DND-41 (cell line): ENCODE data around the gene C10orf62.

Source experiments
- ATAC-seq: fragments of 200-7000 bp; cut with Tn5 transposase; 3 replicates; pipeline ENCODE4 v1.9.1; 2021; ENCODE audit warnings: low read depth; ENCODE audit not compliant: insufficient read depth
- DNase-seq: peaks from one replicate; pipeline ENCODE4 v3.0.0-alpha.2; 2020
- H2AFZ ChIP-seq: 2 replicates; pipeline ENCODE4 v1.6.0; 2012; ENCODE audit warnings: low read depth, low read length
- H3K27ac ChIP-seq: 2 replicates; pipeline ENCODE4 v1.5.1; 2012; ENCODE audit warnings: low read length, inconsistent platforms
- H3K27me3 ChIP-seq: fragments of 200-600 bp; sonication (generic); 2 replicates; pipeline ENCODE4 v1.6.0; 2012; ENCODE audit warnings: low read length, mild to moderate bottlenecking, inconsistent platforms; ENCODE audit not compliant: insufficient read depth, poor library complexity
- H3K36me3 ChIP-seq: 2 replicates; pipeline ENCODE4 v1.5.1; 2012; ENCODE audit warnings: low read length, inconsistent platforms; ENCODE audit not compliant: insufficient read depth
- H3K4me1 ChIP-seq: 2 replicates; pipeline ENCODE4 v1.5.1; 2012; ENCODE audit warnings: mild to moderate bottlenecking, low read length; ENCODE audit not compliant: insufficient read depth
- H3K4me2 ChIP-seq: 2 replicates; pipeline ENCODE4 v1.6.0; 2012; ENCODE audit warnings: mild to moderate bottlenecking, moderate library complexity, low read length, inconsistent platforms; ENCODE audit not compliant: insufficient read depth
- H3K4me3 ChIP-seq, 2 experiments: fragments of 200-600 bp in 1 of 2; shearing (Covaris generic) in 1 of 2; 2 replicates each; pipeline ENCODE4 v1.5.1; 2012 to 2016; ENCODE audit warnings: inconsistent platforms in 2 of 2, low read length in 2 of 2, mild to moderate bottlenecking in 2 of 2, low read depth in 1 of 2, moderate library complexity in 1 of 2
- H3K79me2 ChIP-seq: 2 replicates; pipeline ENCODE4 v1.6.0; 2012; ENCODE audit warnings: low read length, inconsistent platforms; ENCODE audit not compliant: insufficient read depth
- H3K9ac ChIP-seq: 2 replicates; pipeline ENCODE4 v1.6.0; 2012; ENCODE audit warnings: low read depth, mild to moderate bottlenecking, inconsistent platforms, low read length, moderate library complexity
- H3K9me3 ChIP-seq: 2 replicates; pipeline ENCODE4 v1.5.1; 2012; ENCODE audit warnings: low read length, moderate library complexity, mild to moderate bottlenecking, inconsistent platforms; ENCODE audit not compliant: insufficient read depth, severe bottlenecking
- H4K20me1 ChIP-seq: 2 replicates; pipeline ENCODE4 v1.6.0; 2012; ENCODE audit warnings: low read length; ENCODE audit not compliant: insufficient read depth
- CTCF ChIP-seq: IDR thresholded peaks from 2 replicates; pipeline ENCODE4 v1.5.1; 2012; ENCODE audit warnings: borderline replicate concordance, low read length, moderate library complexity, mild to moderate bottlenecking; ENCODE audit not compliant: poor library complexity, severe bottlenecking; ENCODE audit errors: extremely low read depth
- EZH2 ChIP-seq: IDR thresholded peaks from 3 replicates; pipeline ENCODE4 v1.6.1; 2012; ENCODE audit warnings: borderline replicate concordance, low read depth, mild to moderate bottlenecking, moderate library complexity, low read length, inconsistent platforms; ENCODE audit not compliant: severe bottlenecking

The C10orf62 gene

GRCh38 chr10:97623277-97623676 lies 33.8 kb downstream of the C10orf62 start:
- no peaks in the 10 kb centered on the region for H3K36me3 ChIP-seq
- H3K9ac ChIP-seq, result no peak overlapping the region
- no peak overlapping the region for H3K4me3 ChIP-seq
- DNase-seq (no peak), ATAC-seq (no peak)
- no peaks in the 10 kb centered on the region for H4K20me1 ChIP-seq
- H2AFZ ChIP-seq, result no peak overlapping the region
- H3K4me2 ChIP-seq, result no peak overlapping the region
- H3K27me3 ChIP-seq, result peaks cover 2% of the 10 kb centered on the region
- H3K27ac ChIP-seq, result no peak overlapping the region
- H3K9me3 ChIP-seq, result no peaks in the 10 kb centered on the region
- no peaks in the 10 kb centered on the region for H3K4me1 ChIP-seq
- TF ChIP-seq EZH2 (no peak), CTCF (no peak)
- no peaks in the 10 kb centered on the region for H3K79me2 ChIP-seq

- Histone ChIP-seq H3K9me3 (no peaks in the 10 kb centered on the region), H3K27ac (no peak overlapping the region), H3K4me1 (no peaks in the 10 kb centered on the region), H3K4me3 (no peak overlapping the region), H3K79me2 (no peaks in the 10 kb centered on the region), H3K27me3 (peaks cover 2% of the 10 kb centered on the region), H2AFZ (no peak overlapping the region), H3K9ac (no peak overlapping the region), H3K36me3 (no peaks in the 10 kb centered on the region), H3K4me2 (no peak overlapping the region), H4K20me1 (no peaks in the 10 kb centered on the region)
- no peak for TF ChIP-seq CTCF
- TF ChIP-seq EZH2, result no peak
- DNase-seq, result no peak
- no peak for ATAC-seq
Measured at GRCh38 chr10:97627731-97628130, 38.2 kb downstream of the C10orf62 start.

- ATAC-seq, result no peak
- Histone ChIP-seq H3K27ac (no peak overlapping the region), H3K79me2 (no peaks in the 10 kb centered on the region)
Measured at GRCh38 chr10:97628228-97628627, 38.7 kb downstream of the C10orf62 start.

More at GRCh38 chr10:97628228-97628627, 38.7 kb downstream of the C10orf62 start:
- H3K9ac ChIP-seq, result no peak overlapping the region
- no peaks in the 10 kb centered on the region for H3K4me1 ChIP-seq
- H3K4me2 ChIP-seq, result no peak overlapping the region
- H4K20me1 ChIP-seq, result no peaks in the 10 kb centered on the region
- no peak for DNase-seq
- no peaks in the 10 kb centered on the region for H3K9me3 ChIP-seq
- no peaks in the 10 kb centered on the region for H3K36me3 ChIP-seq
- H3K27me3 ChIP-seq, result peaks cover 2% of the 10 kb centered on the region
- TF ChIP-seq EZH2, result no peak
- no peak for TF ChIP-seq CTCF
- H2AFZ ChIP-seq, result no peak overlapping the region
- H3K4me3 ChIP-seq, result no peak overlapping the region
